GM21723 (cell line): ENCODE results near the gene AGMO.
"Not testable (repeated sequence)": the region's sequence is repeated elsewhere in the genome, so short reads cannot be mapped to it uniquely, and the experiment has no call there.

Experiments
- ATAC-seq: cut with Tn5 transposase; IDR thresholded peaks from one replicate; pipeline ENCODE4 v1.9.1; 2021; ENCODE audit warnings: mild to moderate bottlenecking, moderate library complexity; ENCODE audit not compliant: unreplicated experiment

The AGMO gene

DNA sequence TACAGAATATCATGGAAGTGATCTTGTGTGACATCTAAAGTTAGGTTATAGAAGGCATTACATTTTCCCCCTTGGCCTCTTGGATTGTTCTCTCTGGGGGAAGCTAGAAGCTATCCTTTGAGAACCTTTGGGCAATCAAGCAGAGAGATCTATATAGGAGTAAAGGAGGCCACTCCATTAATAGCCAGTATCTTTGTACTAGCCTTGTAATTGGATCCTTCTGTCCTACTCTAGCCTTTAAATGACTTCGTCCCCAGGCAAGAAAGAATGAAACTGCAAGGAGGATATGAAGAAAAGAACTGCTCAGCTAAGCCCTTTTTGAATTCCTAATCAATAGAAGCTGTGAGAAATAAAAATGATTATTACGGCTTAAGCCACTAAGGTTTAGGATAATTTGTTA is 230.9 kb downstream of the AGMO start:
- no peak for ATAC-seq

DNA sequence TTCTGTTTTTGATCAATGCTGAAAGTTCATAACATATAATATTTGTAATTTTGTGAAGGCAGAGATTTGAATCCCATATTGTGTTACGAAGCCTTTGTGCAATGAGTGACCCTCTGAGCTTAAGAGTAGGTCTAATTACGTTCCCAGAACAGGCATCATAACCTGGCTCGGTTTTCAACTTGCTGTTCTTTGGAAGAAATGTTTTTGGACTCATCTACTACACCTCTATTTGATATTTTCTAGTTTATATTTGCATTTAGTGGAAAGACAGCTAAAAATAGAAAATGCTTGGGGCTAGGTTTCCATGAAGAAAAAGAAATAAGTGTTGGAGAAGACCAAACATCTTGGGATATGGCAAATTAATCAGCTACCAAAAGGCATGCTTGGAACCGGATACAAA is 234.8 kb downstream of the AGMO start:
- no peak for ATAC-seq

DNA sequence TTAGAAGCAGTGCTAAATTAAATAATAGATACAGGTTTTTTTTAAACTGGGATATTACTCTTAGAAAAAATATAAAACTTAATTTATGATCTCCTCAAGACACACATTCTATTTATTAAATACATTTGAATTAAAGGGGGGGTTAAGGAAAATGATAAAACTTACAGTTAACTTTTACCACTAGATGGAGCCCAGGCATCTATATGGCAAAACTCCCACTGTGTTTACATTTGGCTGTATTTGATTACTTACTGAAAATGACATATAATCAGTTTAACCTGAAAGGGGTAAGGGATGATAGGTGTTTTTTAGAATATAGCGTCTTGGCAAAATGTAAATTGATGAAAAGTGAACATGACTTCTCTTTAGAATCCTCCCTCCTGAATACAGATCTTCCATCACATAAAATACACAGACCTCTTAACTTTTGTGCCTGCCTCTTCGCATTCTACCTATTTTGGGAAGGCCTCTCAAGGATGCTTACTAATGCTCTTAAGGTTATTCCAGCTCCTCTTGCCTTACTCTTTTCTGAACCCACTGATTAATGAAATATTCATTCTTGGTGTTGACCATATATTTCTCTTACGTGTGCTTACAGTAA is 235.7 kb downstream of the AGMO start:
- ATAC-seq = no peak

DNA sequence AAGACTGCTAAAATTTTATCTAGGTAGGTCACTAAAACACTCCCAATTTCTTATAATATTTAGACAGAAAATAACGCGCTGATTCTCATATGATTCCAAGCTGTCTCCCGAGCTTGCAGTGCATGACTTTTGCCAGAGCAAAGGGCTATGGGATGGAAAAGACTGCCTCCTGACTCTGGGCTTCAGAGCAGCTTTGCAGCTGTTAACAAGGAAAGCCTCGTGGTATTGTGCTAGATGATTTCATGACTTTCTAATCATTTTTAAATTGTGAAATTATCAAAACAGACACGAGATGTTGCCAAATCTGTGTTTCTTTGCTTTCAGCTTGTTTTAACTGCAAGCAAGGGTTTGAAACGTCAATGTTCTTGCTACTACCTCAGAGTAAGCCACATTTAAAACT is 238.3 kb downstream of the AGMO start:
- no peak for ATAC-seq

DNA sequence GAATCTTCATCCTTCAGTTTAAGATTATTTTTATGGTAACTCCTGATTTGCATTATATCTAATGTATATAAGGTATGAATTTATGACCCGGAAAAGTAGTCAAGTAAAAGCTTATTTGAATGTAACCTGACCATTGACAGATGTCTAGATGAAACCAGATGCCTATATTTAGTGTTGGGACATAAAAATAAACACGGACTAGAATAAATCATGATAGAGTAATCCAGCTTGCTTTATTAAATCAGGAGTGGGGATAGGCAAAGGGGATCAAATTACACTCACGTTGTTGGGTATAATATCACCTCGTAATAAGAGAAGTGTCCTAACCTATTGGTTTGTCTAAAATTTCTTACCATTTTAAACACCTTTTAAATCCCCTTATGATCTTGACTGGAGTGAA is 244.6 kb downstream of the AGMO start:
- no peak for ATAC-seq

DNA sequence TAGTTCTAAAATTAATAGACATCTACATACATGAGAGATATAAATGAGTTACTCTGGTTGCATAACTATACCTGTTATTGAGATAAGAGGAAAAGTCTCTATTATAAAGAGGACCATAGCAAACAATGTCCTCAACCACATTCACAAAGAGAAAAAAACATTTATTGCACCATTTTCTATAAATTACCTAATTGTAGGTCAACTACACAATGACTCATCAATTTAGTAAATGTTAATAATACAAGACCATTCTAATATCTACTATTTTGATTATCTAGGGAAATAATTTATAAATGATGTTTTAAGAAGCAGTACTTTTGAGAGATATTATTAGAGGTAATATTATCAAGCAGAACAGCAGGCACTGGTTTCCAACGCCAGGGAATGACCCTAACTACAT is 246.1 kb downstream of the AGMO start:
- ATAC-seq = no peak

DNA sequence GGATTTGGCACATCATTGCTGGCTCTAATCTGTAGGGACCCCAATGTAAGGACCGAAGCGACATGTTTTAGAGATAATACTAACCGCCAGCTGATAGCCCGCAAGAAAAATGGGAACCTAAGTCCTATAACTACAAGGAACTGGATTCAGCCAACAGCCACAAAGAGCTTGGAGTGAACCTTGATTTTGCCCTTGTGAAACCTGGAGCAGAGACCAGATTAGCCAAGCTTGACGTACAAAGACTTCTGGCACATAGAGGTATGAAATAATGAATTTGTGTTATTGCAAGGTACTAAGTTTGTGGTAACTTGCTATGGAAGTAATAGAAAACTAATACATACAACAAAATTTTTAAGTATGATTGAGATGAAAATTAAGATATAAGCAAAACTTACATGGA is 246.9 kb downstream of the AGMO start:
- no peak for ATAC-seq

DNA sequence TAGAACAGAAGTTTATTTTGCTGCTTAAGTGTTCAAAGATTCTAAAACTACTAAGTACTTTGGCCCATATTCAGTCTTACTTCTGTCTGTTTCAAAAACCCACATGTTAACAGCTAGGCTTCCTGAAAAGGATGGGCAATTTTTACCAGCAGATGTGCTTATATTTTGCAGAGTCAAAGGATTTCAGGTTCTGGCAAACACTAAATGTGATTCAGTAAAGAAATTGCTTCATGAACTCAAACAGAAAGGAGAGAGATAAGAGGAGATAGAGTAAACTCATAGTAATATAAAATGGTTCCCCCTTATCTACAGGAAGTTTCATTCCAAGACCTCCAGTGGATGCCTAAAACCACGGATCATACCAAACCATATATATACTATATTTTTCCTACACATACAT is 248.5 kb downstream of the AGMO start:
- ATAC-seq = no peak

DNA sequence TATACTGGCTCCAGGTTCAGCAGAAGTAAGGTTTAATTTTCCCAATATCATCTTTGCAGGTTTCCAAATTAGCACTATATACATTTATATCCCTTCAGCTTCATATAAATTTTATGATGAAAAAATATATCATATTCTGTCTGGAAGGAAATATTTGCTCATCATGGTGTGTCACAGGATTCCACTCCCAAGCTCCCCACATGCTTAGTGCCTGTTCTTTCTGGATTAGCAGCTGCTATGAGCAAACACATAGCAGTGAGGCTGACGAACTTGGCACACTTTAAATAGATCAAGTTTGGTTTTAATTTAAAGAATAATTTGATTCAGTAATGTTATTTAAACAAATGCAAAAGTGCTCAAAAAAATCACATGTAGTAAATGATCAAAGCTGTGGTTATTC is 251.9 kb downstream of the AGMO start:
- no peak for ATAC-seq

DNA sequence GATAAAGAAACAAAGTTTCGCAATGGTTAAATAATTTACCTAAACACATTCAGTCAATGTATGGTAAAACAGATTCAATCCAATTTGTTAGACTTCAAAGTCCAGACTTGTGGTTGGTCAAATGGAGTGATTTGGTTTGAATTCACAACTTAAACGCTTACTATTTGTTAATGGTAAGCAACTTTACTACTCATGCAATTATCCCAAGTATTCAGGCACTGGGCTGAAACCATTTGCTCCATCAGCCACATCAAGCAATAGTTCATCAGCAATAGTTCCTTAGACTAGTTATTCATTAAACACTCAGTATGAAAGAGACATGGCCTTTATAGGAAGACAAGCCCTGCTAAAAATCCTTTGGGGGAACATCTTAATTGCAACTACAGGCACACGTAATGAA is 253.0 kb downstream of the AGMO start:
- no peak for ATAC-seq

DNA sequence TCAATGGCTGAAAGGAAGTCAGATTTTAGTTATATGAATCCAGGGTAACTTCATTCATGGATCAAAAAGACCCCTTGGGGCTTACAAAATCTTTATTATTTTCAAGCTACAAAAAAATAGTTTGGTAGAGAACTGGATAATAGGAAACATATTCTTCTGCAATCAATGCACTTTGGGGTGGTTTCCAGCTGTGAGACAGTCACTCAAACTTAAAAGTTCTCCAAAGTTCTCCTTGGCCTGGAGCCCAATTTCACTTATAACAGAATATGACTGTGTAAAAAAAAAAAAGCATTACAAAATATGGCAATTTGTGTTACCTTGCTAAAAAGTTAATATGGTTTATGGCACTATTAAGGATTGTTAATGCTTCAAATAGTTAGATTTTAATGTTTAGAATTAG is 255.5 kb downstream of the AGMO start:
- ATAC-seq = no peak

DNA sequence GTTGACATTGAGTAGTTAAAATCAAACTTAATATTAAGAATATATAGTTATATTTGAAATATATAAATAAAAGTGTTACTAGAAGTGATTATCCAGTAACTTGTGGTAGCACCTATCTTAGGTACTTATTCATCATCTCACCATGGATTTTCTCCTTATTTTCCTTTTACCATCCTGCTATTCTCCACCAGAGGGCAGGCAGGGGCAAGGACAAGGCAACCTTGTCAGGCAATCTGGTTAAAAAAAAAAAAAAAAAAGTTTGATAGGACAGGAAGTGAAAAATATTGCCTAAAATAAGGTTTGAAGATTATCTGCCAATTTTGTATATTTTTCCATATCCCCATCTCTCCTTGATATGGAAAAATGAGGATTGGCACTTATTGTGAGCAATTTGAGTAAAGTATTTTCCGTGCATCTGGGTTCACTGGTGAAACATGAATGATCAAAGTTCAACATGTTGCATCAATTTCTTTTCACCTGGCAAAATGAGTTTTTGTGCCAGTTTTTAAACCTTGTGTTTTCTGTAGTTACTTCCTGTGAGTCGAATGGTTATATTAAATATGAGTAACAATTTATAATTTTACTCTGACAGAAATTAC is 256.7 kb downstream of the AGMO start:
- peak; percentile 61 for ATAC-seq

DNA sequence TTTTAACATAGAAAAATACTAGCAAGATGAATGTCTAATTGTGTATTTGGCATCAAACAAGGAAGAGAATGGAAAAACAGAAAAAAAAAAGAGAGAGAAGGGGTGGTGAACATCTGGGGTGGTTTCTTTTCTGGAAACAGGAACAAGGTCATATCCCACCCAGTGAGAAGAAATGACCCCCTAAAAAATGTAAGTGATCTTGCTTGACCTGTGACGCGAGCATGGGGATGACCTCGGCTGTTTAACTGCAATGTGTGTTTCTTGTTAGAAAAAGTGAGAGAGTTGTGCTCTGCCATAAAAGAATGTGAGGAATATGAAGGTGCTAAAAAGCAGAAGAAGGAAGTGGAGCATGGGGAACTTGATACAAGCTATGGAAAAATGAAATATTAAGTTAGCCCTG is 258.5 kb downstream of the AGMO start:
- no peak for ATAC-seq

DNA sequence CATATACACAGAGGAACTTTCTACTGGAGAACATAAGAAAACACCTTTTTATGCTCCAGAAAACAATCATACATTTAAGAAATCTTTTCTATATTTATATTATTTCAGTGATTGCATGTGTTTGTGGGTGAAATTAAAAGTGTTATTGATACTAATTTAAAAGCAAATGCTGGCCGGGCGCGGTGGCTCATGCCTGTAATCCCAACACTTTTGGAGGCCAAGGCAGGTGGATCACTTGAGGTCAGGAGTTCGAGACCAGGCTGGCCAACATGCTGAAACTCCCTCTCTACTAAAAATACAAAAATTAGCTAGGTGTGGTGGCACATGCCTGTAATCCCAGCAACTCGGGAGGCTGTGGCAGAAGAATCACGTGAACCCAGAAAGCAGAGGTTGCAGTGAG is 260.8 kb downstream of the AGMO start:
- ATAC-seq = not testable (repeated sequence)

DNA sequence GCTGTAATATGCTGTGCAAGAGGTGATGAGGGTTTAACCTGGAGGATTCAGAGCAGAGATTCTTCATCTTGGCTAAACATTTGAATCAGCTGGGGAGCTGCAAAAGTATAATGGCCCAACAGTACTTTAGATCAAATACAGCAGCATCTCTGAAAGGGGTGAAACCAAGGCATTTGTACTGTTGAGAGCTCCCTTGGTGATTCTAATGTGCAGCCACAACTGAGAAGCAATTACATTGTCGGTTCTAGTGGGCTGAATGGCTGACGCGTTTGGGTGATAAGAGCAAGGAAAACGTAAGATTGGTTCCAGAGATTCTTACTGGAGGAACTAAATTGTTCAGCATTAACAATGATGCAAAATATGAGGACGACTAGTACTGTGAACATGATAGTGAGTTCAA is 269.7 kb downstream of the AGMO start:
- no peak for ATAC-seq

DNA sequence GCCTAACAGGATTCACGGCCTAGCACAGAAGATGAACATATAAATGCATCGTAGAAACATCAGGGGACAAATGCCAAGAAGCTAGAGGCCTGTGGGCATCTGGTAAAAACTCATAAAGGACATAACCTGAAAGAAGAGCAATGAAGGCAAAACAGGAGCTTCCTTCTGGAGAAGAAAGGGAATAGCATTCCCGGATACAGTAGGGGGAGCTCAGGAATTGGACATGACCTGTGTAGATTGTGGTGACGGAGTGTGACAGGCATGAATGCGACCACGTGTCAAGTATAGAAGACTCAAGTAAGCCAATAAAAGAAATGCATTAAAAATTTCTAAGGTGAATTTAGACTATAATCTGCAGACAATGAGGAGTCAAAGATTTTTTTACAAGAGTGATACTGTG is 270.1 kb downstream of the AGMO start:
- ATAC-seq = no peak

DNA sequence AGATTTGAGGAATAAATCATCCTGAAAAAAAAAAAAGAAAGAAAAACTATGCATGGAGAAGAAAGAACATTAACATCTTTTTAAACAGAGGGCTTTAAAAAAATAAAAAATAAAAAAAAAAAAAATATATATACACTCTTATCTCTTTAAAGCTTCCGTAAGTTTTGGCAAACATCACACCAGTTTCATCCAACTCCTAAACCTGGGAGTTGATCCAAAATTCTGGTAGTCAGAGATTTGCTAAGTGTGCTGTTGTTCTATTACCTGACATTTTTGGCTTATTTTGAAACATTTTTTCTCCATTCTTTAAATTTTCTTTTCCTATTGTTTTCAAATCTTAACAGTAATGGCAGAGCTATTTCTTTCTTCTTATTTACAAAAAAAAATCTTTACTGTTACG is 273.1 kb downstream of the AGMO start:
- no peak for ATAC-seq

DNA sequence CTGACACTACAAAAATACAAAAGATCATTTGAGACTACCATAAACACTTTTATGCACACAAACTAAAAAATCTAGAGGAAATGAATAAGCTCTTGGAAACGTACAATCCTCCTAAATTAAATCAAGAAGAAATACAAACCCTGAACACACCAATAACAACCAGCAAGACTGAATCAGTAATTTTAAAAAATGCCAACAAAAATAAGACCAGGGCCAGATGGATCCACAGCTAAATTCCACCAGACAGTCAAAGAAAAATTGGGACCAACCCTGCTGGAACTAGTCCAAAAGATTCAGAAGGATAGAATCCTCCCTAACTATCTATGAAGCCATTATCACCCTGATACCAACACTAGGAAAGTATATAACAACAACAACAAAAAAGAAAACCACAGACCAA is 277.4 kb downstream of the AGMO start:
- no peak for ATAC-seq

DNA sequence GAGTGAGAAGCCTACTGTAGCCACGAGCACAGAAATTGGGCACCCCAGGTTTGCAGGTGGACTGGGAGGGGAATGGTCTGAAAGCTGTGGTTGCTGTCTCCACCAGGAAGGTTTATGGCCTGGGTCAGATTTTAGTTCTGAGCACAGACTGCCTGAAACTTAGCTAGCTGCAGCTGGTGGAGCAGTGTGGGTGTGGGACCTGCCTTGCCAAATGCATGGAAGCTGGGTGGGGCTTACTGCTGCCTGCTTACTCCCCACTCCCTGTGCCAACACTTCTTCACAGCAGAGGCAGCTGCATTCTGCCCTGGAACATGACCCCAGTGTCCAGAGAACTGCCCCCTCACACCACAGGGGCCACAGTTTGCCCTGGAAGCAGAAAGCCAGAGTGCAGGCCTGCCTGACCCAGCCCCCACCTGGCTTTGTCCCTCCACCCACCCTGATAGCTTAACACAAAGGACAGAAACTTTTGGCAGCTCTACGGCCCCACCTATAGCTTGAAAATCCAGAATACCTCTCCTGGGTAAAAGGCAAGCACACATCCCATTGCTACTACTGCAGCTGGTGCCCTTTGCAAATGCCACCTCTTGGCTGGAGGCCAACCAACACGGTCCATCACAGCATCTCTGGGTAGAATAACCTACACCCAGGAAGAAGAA is 281.6 kb downstream of the AGMO start:
- no peak for ATAC-seq

DNA sequence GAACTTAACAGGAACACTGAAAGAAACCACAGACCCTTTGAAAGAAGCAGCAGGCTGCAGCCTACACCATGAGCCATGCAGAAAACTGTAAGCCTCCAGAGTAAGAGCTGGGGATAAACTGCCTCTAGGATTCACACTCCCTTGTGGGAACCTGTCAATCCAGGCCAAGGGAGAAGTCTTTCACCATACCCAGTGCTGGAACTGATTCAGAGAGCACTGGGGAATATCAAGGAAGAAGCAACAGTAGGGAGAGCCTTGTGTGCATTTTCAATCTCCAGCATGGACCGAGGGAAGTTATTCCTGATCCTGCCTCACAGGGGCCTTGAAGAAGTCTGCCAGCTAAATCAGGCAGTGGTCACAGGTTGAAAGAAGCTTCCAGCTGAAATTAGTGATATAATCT is 282.2 kb downstream of the AGMO start:
- no peak for ATAC-seq

DNA sequence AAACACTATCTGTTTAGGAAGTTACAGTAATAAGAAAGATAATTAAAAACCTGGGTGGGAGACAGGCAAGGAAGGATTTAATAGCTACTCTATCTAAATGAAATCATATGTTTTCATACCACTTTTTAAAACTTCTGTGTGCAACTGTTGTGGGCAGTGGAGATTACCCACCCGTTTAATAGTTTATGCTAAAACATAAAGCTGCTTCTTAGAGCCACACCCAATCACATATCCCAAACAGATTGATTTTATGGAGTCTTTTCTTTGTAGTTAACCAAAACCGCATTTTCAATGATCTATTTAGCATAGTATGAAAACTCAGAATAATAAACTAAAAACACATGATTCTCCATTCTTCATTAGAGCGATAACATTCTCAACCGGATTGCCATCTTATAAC is 304.1 kb downstream of the AGMO start:
- ATAC-seq = no peak

DNA sequence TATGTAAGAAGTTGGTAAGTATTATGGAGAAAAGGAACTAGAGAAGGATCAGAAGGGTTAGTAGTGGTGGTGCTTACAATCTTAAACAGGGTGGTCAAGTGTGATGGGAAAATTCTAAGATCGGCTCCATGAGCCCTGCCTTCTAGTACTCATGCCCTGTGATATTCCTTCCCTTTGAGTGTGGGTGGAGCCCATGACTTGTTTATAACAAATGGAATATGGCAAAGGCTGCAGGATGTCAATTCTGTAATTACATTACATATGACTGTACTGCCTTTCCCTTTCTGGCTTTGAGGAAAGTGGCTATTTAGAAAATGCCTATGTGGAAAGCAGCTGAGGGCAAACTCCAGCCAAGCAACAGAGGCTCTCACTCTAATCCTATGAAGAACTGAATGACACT is 309.6 kb downstream of the AGMO start:
- no peak for ATAC-seq

DNA sequence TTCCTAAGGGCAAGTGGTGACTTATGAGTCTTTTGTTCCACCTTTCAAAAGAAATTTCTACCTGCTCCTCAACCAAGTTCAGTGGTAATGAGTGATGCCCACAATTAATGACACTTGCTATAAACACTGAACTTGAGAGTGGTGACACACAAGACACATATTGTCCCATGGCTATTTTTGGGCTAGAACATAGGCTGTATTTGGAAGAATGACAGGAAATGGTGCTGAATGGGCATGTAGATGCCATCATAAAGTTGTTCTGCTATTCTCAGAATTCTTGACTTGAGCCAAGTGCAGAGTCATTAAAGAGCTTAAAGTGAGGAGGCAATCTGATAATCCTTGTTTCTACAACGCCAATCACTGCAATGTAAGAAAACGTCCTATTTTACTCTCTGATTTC is 313.3 kb downstream of the AGMO start:
- no peak for ATAC-seq
